Pons (tissue), 1 donor: Measurements from ENCODE around the gene LUZP1.

Experiments used
- DNase-seq: peaks from one replicate; pipeline ENCODE4 v3.0.0-alpha.2; 2016; ENCODE audit warnings: low spot score

The LUZP1 gene

DNA sequence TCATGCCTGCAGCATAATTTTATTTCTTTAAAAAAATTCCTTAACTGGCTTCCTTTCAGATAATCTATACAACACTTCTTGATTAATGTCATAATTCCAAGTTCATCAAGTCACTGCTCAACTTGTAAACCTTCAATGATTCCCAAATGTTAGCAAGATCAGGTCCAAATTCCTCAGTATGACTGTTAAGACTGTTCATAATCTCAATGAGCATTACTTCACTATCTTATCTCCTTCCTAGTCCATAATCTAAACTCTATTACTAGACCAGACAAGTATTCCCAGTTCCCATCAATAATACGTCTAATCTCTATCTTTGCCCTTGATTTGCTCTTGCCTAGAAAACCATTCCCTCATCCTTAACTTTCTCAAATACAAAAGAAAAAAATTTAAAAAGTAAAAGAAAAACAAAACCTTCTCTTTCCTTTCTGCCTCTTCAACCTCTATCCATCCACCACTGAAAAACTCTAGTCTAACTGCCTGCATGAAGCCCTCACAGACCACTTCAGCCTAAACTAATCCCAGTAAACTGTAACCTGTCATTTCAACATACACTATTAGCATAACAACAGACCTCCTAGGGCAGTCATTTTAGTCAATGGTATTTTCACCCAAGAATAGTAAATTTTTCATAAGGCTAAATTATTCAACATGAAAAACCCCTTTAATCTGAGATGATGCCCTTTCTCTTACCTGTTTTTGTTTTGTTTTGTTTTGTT lies 15.5 kb downstream of the LUZP1 start:
- DNase-seq: no peak

- DNase-seq: no peak
Measured at GRCh38 chr1:23150742-23151141, 17.9 kb downstream of the LUZP1 start.

- no peak for DNase-seq
Measured at GRCh38 chr1:23150125-23150524, 18.5 kb downstream of the LUZP1 start.

- DNase-seq: no peak
Measured at GRCh38 chr1:23149114-23149513, 19.5 kb downstream of the LUZP1 start.

DNA sequence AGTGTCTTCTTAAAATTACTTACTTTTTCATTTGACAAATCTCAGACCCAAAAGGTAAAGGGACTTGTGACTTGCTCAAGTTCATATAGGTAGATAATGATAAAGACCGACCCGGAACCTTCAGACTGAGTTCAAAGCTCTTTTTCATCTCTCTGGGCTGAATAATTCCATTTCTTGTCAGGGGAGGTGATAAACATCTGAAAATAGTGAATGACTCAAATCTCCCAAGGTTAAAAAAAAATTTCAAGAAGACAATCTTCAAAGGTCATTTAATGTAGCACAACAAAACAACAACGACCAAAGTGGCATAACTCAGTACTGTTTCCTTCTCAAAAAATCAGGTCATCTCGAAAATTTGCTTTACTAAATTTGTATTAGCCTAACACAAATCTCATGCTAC lies 20.6 kb downstream of the LUZP1 start:
- no peak for DNase-seq

DNA sequence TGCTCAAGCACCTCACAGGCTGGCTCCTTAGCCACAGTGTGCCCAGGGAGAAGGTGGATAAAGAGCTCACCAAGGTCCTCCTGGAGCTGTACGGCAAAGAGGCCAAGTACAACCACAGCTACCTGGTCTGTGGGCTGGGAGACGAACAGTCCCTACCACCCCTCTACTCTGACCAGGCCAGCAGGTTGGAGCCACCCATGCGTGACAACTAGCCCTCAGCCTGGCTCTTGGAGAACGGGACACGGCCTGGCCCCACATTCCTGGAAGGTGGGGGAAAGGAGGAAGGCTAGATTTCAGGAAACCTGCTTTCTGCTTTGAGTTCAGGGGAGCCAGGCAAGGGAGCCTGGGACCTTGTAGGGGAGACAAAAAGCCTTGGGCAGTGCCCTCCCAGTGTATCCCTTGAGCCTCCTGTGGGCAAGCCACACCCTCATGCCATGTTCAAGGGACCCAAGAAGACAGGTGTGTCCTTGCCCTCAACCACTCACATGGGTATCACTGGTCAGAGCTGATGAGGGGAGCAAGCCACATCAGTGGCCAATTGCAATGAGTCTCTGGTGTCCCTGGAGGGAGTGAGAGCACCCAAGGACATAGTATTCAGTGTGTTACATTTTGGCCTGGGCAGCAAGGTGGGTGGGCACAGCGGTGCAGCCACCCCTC lies 27.6 kb downstream of the LUZP1 start:
- no peak for DNase-seq

- DNase-seq: no peak
Measured at GRCh38 chr1:23135268-23135667, 33.4 kb downstream of the LUZP1 start.

- no peak for DNase-seq
Measured at GRCh38 chr1:23134055-23134454, 34.6 kb downstream of the LUZP1 start.

DNA sequence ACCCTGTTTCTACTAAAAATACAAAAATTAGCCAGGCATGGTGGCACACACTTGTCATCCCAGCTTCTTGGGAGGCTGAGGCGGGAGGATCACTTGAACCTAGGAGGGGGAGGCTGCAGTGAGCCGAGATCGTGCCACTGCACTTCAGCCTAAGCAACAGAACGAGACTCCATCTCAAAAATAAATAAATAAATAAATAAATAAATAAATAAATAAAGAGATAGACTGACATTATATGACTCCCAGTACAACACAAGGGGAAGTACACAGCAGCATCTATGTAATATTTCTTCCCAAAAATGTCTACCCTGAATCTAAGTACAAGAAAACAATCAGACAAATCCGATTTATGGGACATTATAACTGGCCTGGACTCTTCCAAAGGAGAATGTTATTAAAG lies 35.1 kb downstream of the LUZP1 start:
- DNase-seq: no peak

DNA sequence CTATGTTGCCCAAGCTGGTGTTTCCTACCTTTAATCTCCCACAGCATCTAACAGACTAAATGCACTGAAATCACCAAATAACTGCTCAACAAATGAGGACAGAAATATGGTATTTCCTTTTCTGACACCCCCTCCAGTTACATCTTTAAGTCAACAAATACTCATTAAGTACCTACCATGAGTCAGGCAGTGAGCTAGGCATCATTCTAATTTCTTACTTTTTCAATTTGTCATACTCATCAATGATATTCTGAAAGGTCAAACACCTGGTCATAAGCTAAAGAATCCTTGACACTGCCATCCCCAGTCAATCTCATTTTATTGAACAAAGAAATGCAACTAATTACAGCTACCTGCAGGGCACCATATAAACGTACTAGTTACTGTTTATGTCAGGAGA lies 36.6 kb downstream of the LUZP1 start:
- no peak for DNase-seq

DNA sequence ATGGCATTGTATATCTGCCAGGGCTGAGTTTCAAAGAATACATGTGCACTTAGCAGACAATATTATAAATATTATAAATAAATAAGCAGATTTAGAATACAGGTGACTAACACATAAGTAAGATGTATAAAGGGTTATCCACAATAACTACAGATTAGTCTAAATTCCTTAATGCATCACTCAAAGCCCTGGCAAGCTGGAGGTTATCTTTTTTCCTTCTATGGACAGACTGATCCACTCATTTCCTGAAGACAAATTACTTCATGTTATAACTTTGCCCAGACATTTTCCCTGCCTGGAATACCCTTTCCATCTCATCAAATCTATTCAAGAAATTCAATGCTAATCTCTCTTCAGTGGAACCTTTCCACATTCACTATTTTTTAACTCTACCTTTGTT lies 38.8 kb downstream of the LUZP1 start:
- no peak for DNase-seq

DNA sequence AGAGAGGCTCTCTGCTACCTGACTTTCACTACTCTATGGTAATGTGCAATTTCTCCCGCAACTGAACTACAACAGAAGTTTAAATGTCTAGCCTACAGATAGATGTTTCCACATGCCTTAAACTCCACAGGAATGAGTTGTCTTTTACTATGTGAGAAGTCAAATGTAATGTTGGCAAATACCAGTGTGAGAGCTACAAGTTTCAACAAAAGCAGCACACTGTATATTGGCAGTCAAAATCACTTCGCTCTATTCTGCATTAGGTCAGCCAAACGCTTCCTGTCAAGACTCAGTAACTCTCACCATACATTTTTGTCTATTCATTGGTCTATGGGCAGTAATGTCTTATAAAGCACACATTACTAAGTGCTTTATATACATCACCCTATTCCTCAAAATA lies 41.9 kb downstream of the LUZP1 start:
- no peak for DNase-seq

DNA sequence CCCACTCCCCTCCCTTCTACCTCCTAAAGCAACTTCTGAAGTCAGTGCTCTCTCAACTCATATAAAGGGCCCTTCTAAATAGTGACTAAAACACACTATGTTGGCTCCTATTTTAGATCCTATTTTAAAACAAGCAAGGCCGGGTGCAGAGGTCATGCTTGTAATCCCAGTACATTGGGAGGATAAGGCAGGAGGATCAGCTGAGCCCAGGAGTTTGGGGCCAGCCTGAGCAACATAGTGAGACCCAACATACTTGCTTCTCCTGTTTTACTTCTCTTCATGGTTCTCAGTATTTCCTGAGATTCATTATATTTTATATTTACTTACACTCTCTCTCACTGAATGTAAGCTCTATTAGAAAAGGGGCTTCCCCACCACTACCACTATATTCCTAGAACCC lies 42.5 kb downstream of the LUZP1 start:
- DNase-seq: no peak

DNA sequence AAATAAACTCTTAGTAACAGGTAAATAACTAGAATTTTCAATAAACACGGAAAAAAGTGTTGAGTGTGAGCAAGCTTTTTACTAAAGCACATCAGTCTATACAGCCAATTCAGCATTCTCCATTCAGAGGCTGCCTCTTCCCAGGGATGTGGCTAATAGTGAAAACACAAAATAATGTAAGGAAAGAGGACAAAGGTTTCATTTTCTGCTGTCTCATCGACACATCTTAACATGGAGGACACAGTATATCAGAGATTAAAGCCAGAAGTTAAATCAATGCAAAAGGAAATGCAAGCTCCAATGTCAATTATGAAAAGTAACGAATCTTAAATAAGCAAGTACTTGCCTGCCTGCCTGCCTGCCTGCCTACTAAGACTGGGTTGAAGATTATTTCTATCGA lies 43.2 kb downstream of the LUZP1 start:
- no peak for DNase-seq

DNA sequence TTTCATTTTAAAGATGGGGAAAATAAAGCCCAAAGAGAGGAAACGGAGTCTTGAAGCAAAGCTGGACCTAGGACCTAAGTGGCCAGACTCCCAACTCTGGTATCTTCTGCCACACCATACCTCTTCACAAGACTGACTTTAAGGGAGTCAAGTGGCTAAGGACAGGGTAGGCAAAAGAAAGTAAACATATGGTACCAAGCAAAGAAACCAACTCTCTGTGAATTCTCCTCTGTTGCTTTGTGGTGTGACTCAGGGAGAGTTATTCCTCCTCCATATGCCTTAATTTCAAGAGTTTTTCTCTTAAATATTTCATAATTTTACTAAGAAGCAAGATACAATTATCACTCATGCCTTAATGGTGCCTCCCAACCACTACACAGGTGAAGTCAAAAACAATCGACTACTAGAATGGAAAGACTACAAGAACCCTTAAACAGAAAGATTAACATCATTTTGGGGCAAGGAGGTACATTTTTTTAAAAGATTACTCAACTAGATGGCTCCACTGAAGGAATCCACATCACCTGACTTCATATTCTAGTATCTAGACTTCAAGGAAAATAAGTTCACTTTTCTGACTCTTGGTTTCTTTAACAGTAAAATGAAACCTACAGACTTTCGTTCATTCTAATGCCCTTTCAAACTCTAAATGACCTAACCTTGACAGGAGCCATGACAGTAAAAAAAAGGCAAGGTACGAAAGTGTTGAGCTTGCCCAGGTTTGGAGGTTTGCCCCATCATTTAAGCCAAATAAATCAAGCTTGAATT lies 44.2 kb downstream of the LUZP1 start:
- no peak for DNase-seq

GRCh38 chr1:23123528-23123927 lies 45.1 kb downstream of the LUZP1 start:
- DNase-seq: no peak

- DNase-seq: no peak
Measured at GRCh38 chr1:23122796-23123195, 45.9 kb downstream of the LUZP1 start.

DNA sequence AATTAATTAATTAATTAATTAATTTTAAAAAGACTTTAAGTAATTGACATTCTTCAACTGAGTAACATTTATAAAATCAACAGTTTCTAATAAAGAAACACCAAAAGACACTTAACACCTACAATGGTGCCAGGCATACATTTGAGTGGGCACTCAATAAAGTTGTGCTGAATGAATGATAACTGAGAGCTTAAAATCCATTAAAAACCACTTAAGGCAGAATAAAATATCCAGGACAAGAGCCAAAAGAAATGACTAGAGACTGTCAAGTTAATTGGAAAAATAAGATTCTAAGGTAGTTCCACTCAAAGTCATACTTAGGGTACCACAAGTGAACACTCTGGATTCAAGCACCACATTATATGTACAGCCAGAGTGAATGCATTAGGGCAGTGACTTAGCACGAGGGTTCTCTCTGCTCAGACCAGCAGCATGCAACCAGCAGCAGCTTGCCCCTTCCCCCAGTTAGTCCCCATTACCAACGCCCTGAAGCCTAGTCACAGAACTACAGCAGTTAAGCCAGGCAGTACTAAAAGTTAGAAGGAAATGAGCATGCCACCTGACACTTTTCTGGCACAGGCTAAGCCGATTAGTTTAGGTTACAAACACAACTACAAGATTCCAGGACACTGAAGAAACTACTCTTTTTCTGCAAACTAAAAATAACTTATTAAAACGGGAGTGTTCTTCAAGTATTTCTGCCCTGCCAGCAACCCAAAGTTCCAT lies 46.5 kb downstream of the LUZP1 start:
- DNase-seq: peak; percentile 44

GRCh38 chr1:23120383-23120782 lies 48.3 kb downstream of the LUZP1 start:
- DNase-seq: no peak

DNA sequence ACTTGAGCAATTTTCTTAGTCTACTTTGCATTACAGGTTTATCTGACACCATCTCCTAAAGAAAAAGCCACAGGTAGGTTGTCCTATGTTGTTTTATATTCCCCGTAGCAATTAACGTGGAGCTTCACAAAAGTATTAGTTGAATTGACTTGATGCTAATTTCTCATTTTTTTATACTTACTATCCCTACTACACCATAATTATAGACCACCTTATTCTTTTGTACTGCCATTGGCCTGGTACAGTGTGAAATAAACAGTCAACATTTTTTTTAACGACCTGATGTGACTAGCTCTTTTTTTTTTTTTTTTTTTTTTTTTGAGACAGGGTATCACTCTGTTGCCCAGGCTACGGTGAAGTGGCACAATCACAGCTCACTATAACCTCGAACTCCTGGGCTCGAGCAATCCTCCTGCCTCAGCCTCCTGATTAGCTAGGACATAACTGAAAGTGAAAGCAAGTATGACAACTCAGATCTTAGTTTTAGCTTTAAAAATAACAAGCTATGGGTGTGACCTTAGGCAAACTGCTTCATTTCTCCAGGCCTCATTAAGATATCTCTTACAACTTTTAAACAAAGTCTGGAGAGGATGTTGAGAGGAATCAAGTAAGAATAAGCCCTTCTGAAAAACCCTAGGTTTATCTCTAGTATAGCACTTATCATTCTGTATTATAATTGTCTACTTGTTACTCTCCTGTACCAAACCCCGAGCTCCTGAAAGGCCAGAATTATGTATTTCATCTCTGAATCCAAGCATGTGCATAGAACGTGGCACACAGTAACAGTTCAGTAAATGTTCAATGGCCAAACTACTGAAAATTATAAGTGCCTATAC lies 49.5 kb downstream of the LUZP1 start:
- no peak for DNase-seq

DNA sequence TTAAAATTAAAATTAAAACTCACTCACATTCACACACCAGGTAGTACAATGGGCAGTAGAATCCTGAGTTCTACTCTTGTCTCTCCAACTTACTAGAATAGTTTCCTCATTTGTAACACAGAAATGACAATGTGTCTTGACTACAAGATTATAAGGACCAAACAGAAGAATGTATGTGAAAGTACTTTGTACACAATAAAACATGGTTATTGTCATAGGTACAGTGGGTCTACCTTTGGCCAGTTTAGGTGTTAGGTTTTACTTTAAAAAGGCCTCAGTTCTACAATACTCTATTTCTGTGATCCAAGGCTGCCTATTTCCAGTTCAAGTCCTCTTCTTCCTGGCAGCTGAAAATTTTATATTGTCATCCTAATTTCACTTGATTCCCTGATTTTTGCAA lies 50.2 kb downstream of the LUZP1 start:
- DNase-seq: no peak
